ENCODE results near the gene CAMK1D. TPM values are rescaled to one million over a fixed set of nuclear protein-coding genes. Genes with fewer than 3 reads are reported as not detected.
"Not testable (repeated sequence)": the region's sequence is repeated elsewhere in the genome, so short reads cannot be mapped to it uniquely, and the experiment has no call there.

CAMK1D gene
- total RNA-seq, 2 experiments from 2014 or later = 16.7 to 17.8 TPM

GRCh38 chr10:12434677-12435076 is 85.3 kb downstream of the CAMK1D start:
- CTCF ChIA-PET, H3K4me3 Mint-ChIP-seq, DNase-seq, POLR2A ChIA-PET, H3K27ac Mint-ChIP-seq, H3K4me1 Mint-ChIP-seq, H3K27me3 Mint-ChIP-seq: not testable (repeated sequence)
- peaks cover 11% of the 10 kb centered on the region for H3K9me3 Mint-ChIP-seq
- peaks cover 13% of the 10 kb centered on the region for H3K36me3 Mint-ChIP-seq (ENCODE audit: low read depth)

- CTCF ChIA-PET = no interaction called here
- no peak overlapping the region for H3K27ac Mint-ChIP-seq
- H3K4me3 Mint-ChIP-seq = no peak overlapping the region
- DNase-seq = no peak
- no peaks in the 10 kb centered on the region for H3K27me3 Mint-ChIP-seq
- peaks cover 14% of the 10 kb centered on the region for H3K9me3 Mint-ChIP-seq
- H3K36me3 Mint-ChIP-seq (ENCODE audit: low read depth) = peaks cover 17% of the 10 kb centered on the region
- H3K4me1 Mint-ChIP-seq = peaks cover 3% of the 10 kb centered on the region
- POLR2A ChIA-PET = no interaction called here
These were observed 86.0 kb downstream of the CAMK1D start for GRCh38 chr10:12435348-12435747.

GRCh38 chr10:12438919-12439692 is 89.8 kb downstream of the CAMK1D start:
- H3K4me1 Mint-ChIP-seq = peaks cover 3% of the 10 kb centered on the region
- no peak overlapping the region for H3K27ac Mint-ChIP-seq
- ChIA-PET CTCF (no interaction called here), POLR2A (no interaction called here)
- H3K9me3 Mint-ChIP-seq = peaks cover 19% of the 10 kb centered on the region
- H3K36me3 Mint-ChIP-seq (ENCODE audit: low read depth) = peaks cover 27% of the 10 kb centered on the region
- DNase-seq = no peak
- no peaks in the 10 kb centered on the region for H3K27me3 Mint-ChIP-seq
- no peak overlapping the region for H3K4me3 Mint-ChIP-seq

DNA sequence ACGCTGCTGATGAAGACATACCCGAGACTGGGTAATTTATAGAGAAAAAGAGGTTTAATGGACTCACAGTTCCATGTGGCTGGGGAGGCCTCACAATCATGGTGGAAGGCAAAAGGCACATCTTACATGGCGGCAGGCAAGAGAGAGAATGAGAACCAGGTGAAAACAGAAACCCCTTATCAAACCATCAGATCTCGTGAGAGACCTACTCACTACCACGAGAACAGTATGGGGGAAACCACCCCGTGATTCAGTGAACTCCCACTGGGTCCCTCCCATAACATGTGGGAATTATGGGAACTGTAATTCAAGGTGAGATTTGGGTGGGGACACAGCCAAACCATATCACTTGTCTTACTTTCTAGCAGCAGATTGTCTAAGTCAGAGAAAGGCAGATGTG is 90.4 kb downstream of the CAMK1D start:
- H3K27me3 Mint-ChIP-seq, H3K4me1 Mint-ChIP-seq, POLR2A ChIA-PET, CTCF ChIA-PET, H3K4me3 Mint-ChIP-seq, DNase-seq, H3K27ac Mint-ChIP-seq: not testable (repeated sequence)
- peaks cover 19% of the 10 kb centered on the region for H3K9me3 Mint-ChIP-seq
- peaks cover 27% of the 10 kb centered on the region for H3K36me3 Mint-ChIP-seq (ENCODE audit: low read depth)

- POLR2A ChIA-PET = no interaction called here
- Mint-ChIP-seq H3K4me1 (peaks cover 14% of the 10 kb centered on the region), H3K27ac (no peak overlapping the region), H3K9me3 (peaks cover 19% of the 10 kb centered on the region), H3K36me3 (ENCODE audit: low read depth) (peaks cover 38% of the 10 kb centered on the region), H3K27me3 (peaks cover 3% of the 10 kb centered on the region), H3K4me3 (no peak overlapping the region)
- no peak for DNase-seq
- CTCF ChIA-PET = no interaction called here
These were observed 93.7 kb downstream of the CAMK1D start for GRCh38 chr10:12443026-12443425.

DNA sequence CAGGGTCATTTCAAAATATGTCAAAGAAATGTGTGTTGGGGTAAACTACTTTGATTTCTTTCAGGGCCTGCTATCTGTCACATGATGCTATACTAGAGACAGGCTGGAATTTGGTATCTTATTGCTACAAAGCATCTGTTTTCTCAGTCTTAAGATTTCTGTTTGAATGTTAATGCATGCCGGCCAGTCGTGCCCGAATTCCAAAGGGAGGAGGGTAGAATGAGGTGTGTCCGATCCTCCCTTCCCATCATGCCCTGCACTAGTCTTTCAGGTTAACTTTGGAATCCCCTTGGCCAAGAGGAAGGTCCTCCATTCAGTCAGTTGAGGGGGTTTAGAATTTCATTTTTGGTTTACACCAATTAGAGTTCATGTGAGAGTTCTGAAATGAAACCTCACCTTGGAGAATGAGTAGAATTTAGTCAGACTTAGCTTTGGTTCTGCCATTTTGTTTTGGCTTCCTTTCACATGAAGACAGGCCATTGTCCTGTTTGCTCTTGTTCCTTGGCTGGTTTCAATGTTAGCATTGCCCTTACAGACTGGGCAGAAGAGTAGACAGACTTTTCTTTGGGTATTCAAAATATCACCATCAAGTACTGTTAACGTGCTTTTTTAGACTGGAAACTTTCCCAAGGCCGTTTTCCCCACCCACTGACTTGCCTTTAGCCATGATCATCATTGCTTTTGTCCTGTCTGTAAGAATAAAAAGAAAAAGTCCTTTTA is 95.8 kb downstream of the CAMK1D start:
- DNase-seq = no peak
- Mint-ChIP-seq H3K4me3 (no peak overlapping the region), H3K27ac (no peak overlapping the region), H3K9me3 (peaks cover 6% of the 10 kb centered on the region), H3K4me1 (peaks cover 24% of the 10 kb centered on the region), H3K27me3 (peaks cover 3% of the 10 kb centered on the region), H3K36me3 (ENCODE audit: low read depth) (peaks cover 21% of the 10 kb centered on the region)
- ChIA-PET CTCF (no interaction called here), POLR2A (no interaction called here)

- Mint-ChIP-seq H3K9me3 (peaks cover 6% of the 10 kb centered on the region), H3K27ac (no peak overlapping the region), H3K36me3 (ENCODE audit: low read depth) (peaks cover 21% of the 10 kb centered on the region), H3K4me3 (no peak overlapping the region), H3K4me1 (peaks cover 28% of the 10 kb centered on the region), H3K27me3 (peaks cover 3% of the 10 kb centered on the region)
- CTCF ChIA-PET = no interaction called here
- no peak for DNase-seq
- POLR2A ChIA-PET = no interaction called here
These were observed 96.5 kb downstream of the CAMK1D start for GRCh38 chr10:12445701-12446334.

DNA sequence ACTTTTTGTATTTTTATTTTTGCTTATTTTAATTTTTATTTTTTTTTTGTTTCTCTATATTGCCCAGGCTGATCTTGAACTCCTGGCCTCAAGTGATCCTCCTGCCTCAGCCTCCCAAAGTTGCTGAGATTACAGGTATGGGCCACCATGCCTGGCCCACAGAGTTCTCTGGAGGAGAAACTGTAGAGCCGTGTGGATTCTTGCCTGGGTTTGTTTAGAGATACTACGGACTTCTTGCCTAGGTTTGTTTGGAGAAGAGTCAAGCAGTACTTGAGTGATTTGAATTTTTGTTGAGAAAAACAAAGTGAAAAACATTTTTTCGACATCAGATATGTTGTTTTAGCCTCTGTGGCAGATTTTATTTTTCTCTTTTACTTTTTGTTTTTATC is 99.0 kb downstream of the CAMK1D start:
- POLR2A ChIA-PET = no interaction called here
- peaks cover 28% of the 10 kb centered on the region for H3K4me1 Mint-ChIP-seq
- H3K9me3 Mint-ChIP-seq = no peaks in the 10 kb centered on the region
- H3K36me3 Mint-ChIP-seq (ENCODE audit: low read depth) = peaks cover 11% of the 10 kb centered on the region
- CTCF ChIA-PET = no interaction called here
- peaks cover 3% of the 10 kb centered on the region for H3K27me3 Mint-ChIP-seq
- peak overlapping the region; percentile 0 for H3K4me3 Mint-ChIP-seq
- no peak for DNase-seq
- peak overlapping the region; percentile 81 for H3K27ac Mint-ChIP-seq

DNA sequence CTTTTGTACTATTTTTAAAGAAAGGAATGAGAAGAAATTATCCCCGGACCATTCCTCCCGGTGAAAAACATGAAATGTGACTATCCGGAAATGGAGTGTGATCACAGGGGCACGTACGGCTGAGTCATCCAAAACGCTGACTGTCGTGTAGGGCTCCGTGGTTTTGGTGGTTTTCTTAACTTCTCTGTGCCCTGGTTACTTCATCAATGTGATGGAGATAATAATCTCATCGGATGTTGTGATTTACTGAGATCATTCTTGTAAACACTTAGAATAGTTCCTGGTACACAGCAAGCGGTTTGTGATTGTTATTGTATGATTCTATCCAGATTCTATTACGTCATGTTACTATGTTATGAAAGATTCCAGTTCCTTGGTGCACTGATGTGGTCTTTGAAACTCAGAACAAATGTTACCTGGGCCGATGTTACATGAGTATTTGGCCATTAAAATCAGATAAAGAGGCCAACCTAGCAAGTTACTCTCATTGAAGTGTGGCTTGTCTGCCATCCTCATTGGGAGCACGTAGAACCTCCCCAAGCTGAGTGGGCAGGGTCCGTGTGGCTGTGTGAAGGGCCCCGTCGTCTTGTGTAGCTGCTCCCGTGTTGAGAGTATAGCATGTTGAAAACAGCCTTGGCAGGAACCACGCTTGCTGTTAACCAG is 99.5 kb downstream of the CAMK1D start:
- H3K4me1 Mint-ChIP-seq = peaks cover 28% of the 10 kb centered on the region
- DNase-seq = peak; percentile 86
- H3K27me3 Mint-ChIP-seq = peaks cover 3% of the 10 kb centered on the region
- H3K36me3 Mint-ChIP-seq (ENCODE audit: low read depth) = peaks cover 11% of the 10 kb centered on the region
- POLR2A ChIA-PET = interaction anchor here (1.0 to 1.3 kb wide), 3 partner anchors 37 to 139 kb away, joined by 4 to 6 read pairs (median 4); partner anchors contain the start of gene CAMK1D
- H3K27ac Mint-ChIP-seq = peak overlapping the region; percentile 81
- no peaks in the 10 kb centered on the region for H3K9me3 Mint-ChIP-seq
- H3K4me3 Mint-ChIP-seq = peak overlapping the region; percentile 45
- CTCF ChIA-PET = interaction anchor here (0.9 to 2.2 kb wide), 6 partner anchors 11 to 262 kb away, joined by 3 to 9 read pairs (median 5); partner anchors contain the start of gene CAMK1D

- ChIA-PET POLR2A (no interaction called here), CTCF (interaction anchor here (1.6 kb wide), 1 partner anchor 202 kb away, joined by 6 read pairs; no protein-coding TSS in a partner anchor)
- no peak for DNase-seq
- H3K4me1 Mint-ChIP-seq = peaks cover 4% of the 10 kb centered on the region
- H3K27me3 Mint-ChIP-seq = no peaks in the 10 kb centered on the region
- H3K4me3 Mint-ChIP-seq = no peak overlapping the region
- no peaks in the 10 kb centered on the region for H3K36me3 Mint-ChIP-seq (ENCODE audit: low read depth)
- no peaks in the 10 kb centered on the region for H3K9me3 Mint-ChIP-seq
- H3K27ac Mint-ChIP-seq = no peak overlapping the region
These were observed 106.0 kb downstream of the CAMK1D start for GRCh38 chr10:12455318-12455717.

- Mint-ChIP-seq H3K36me3 (ENCODE audit: low read depth) (no peaks in the 10 kb centered on the region), H3K27me3 (no peaks in the 10 kb centered on the region), H3K4me1 (peaks cover 2% of the 10 kb centered on the region), H3K27ac (no peak overlapping the region), H3K9me3 (no peaks in the 10 kb centered on the region), H3K4me3 (no peak overlapping the region)
- CTCF ChIA-PET = no interaction called here
- POLR2A ChIA-PET = no interaction called here
- no peak for DNase-seq
These were observed 106.4 kb downstream of the CAMK1D start for GRCh38 chr10:12455766-12456165.

GRCh38 chr10:12459340-12459739 is 110.0 kb downstream of the CAMK1D start:
- Mint-ChIP-seq H3K9me3 (peaks cover 5% of the 10 kb centered on the region), H3K4me3 (no peak overlapping the region), H3K4me1 (peaks cover 6% of the 10 kb centered on the region), H3K27me3 (no peaks in the 10 kb centered on the region), H3K27ac (no peak overlapping the region), H3K36me3 (ENCODE audit: low read depth) (peaks cover 2% of the 10 kb centered on the region)
- no peak for DNase-seq
- POLR2A ChIA-PET = no interaction called here
- CTCF ChIA-PET = interaction anchor here (0.7 to 1.6 kb wide), 3 partner anchors 10 to 197 kb away, joined by 3 to 5 read pairs (median 3); no protein-coding TSS in a partner anchor

DNA sequence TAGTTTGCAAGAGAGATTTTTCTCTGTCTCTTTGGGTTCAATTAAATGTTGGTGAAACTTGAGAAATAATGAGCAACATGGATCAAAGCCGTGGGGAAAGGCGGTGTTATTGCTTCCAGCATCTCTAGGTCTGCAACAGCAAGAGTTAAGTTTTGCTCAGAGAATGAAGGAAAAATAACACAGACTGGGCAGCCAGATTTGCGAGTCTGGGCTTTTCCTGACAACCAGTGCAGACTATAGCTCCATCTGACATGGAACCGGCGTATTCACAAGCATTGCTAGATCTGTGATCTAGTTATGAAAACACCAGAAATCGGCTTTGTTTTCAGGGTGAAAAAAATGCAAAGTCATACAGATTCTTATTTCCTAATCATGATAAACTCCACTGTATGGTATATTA is 110.4 kb downstream of the CAMK1D start:
- ChIA-PET CTCF (interaction anchor here (1.1 to 1.6 kb wide), 2 partner anchors 11 to 195 kb away, joined by 3 read pairs; no protein-coding TSS in a partner anchor), POLR2A (interaction anchor here (0.7 kb wide), 1 partner anchor 174 kb away, joined by 3 read pairs; no protein-coding TSS in a partner anchor)
- Mint-ChIP-seq H3K27ac (no peak overlapping the region), H3K27me3 (no peaks in the 10 kb centered on the region), H3K4me1 (peaks cover 7% of the 10 kb centered on the region), H3K36me3 (ENCODE audit: low read depth) (peaks cover 2% of the 10 kb centered on the region), H3K4me3 (no peak overlapping the region), H3K9me3 (peaks cover 5% of the 10 kb centered on the region)
- no peak for DNase-seq

Data from activated CD4-positive, alpha-beta memory T cell treated with anti-CD3 and anti-CD28 coated beads, Interleukin-2, amount 10 ng/mL, durations not matched to agents 7 days and 5 days (primary cell).